Heart left ventricle (tissue), 16 donors: ENCODE measurements around the gene EPN2. TPM values are rescaled to one million over a fixed set of nuclear protein-coding genes. Genes with fewer than 3 reads are reported as not detected.

Experiments used
- ATAC-seq, 4 donors: fragments of 200-7000 bp; cut with Tn5 transposase; one replicate each; pipeline ENCODE4 v1.9.1; 2020 to 2022; ENCODE audit warnings: moderate library complexity in 4 of 4, mild to moderate bottlenecking in 3 of 4, moderate number of reproducible peaks in 1 of 4
- DNase-seq, 5 donors: peaks; one replicate each; pipeline ENCODE4 v3.0.0-alpha.2; 2020
- H3K27ac ChIP-seq, 12 donors: fragments of 200-600 bp; sonication (generic) in 4 of 12; one replicate each; pipeline versions ENCODE4 v1.5.0 to v1.8.0; 2016 to 2022; ENCODE audit warnings: mild to moderate bottlenecking in 2 of 12
- H3K27me3 ChIP-seq, 9 donors: fragments of 200-600 bp; sonication (generic) in 2 of 9; one replicate each; pipeline versions ENCODE4 v1.5.1 to v1.8.0; 2016 to 2022; ENCODE audit warnings: mild to moderate bottlenecking in 3 of 9
- H3K36me3 ChIP-seq, 9 donors: fragments of 200-600 bp; sonication (generic) in 2 of 9; one replicate each; pipeline versions ENCODE4 v1.5.0 to v1.8.0; 2018 to 2022; ENCODE audit warnings: mild to moderate bottlenecking in 2 of 9
- H3K4me1 ChIP-seq, 12 donors: fragments of 200-600 bp; sonication (generic) in 4 of 12; one replicate each; pipeline versions ENCODE4 v1.5.0 to v1.8.0; 2016 to 2022; ENCODE audit warnings: mild to moderate bottlenecking in 3 of 12
- H3K4me3 ChIP-seq, 12 donors: fragments of 200-600 bp; sonication (generic) in 4 of 12; one replicate each; pipeline versions ENCODE4 v1.5.0 to v1.8.0; 2017 to 2022; ENCODE audit warnings: mild to moderate bottlenecking in 9 of 12, moderate library complexity in 4 of 12
- H3K9me3 ChIP-seq, 12 donors: fragments of 200-600 bp; sonication (generic) in 4 of 12; one replicate each; pipeline versions ENCODE4 v1.5.0 to v1.8.0; 2016 to 2022; ENCODE audit warnings: mild to moderate bottlenecking in 1 of 12
- POLR2A ChIP-seq, 2 donors: fragments of 450-650 bp; IDR thresholded peaks; one replicate each; pipeline ENCODE4 v1.6.1; 2017; ENCODE audit warnings: antibody characterized with exemption in 2 of 2, mild to moderate bottlenecking in 2 of 2, moderate library complexity in 2 of 2
- WGBS, 4 donors: extraction: QIAGEN DNeasy Blood & Tissue Kit in 2 of 4; methylation state at CpG; one replicate each; pipeline versions ENCODE4 v1.1.5 to v1.1.7; 2013 to 2018; 5-methylcytosine and 5-hydroxymethylcytosine counted together
- intact Hi-C, 10 donors: fragments of 100-400 bp; cut with DNase I; formaldehyde crosslinking; loops; one replicate each; pipeline versions ENCODE4 v1.11.1 to v1.14.2; 2022
- polyA plus RNA-seq, 2 donors: library from polyadenylated mRNA; stranded (reverse); fragments of 200-250 nt; gene quantifications; one replicate each; pipeline ENCODE4 v1.2.3, GENCODE V29; 2013
- total RNA-seq, 9 donors: library from RNA; depleted of rRNA in 2 of 9; stranded (reverse); fragments of >200 nt in 2 of 9; fragmentation: NEBNext Ultra II Directional in 3 of 9; extraction: Animal tissue kit (Norgen Biotek cat#: 25700) in 3 of 9; gene quantifications; one replicate each; pipeline versions ENCODE4 v1.1.0 to v1.2.4, GENCODE V29; 2016 to 2023
- TF ChIP-seq, protein P1 (sequence below), 12 donors: fragments of 200-600 bp; sonication (generic) in 4 of 12; IDR thresholded peaks; one replicate each; pipeline versions ENCODE4 v1.5.0 to v1.8.0; 2018 to 2022; ENCODE audit warnings: antibody characterized with exemption in 12 of 12, mild to moderate bottlenecking in 5 of 12
- donor health status: ischemic (EF 13 %, LVEDD 7.1; RV severe dilation, severe dysfunction).
- donor health status: healthy with polysubstance abuse.
- donor health status: DM: no; HTN: yes; CAD: no.
- donor health status: DM: no; HTN: no; CAD: no.
- donor health status: ischemic (EF 25% LVEDD 6.9; RV normal size, moderate dysfunction).
- donor health status: ischemic (EF 25% LVEDD 5.7; RV mildly dilated, moderate dysfunction).
- donor health status: healthy.
- donor health status: DM: yes; HTN: yes; CAD: no.
- donor health status: ischemic (EF 35%, LVEDD 5.7; RV mildly dilated, moderate dysfunction).
- donor health status: nonischemic (EF 11% LVEDD 7.7; RV severe dilation, severe dysfunction).
- donor health status: DM: yes; HTN: yes; CAD: no.
- donor health status: PGD.
- donor health status: ischemic (EF 29% LVEDD 5.4; RV normal size, mild dysfunction).
- donor health status: nonischemic (EF 23%, LVEDD 6.1; RV moderate dilation, normal function).

Gene EPN2
- total and polyA plus RNA-seq, 11 donors, result 26.4 to 114 (median 72.0) TPM

DNA sequence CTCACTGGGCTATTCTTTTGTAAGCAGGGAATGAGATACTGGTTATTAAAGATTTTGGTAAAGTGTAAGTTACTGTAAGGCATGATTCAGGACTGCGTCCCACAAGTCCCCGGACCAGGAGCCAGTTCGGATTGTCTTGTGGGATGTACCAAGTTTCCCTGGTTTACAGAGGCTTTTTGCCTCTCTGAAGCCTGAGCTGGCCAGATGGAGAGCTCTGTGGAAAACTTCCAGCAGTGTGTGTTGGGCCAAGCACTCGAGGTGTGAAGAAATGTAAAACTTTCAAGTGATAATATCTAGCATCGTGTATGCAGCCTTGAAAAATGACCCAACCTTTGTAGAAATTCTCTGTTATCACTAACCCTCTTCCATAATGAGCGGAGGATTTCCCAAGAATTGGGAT, 2.4 kb downstream of the EPN2 start:
- WGBS, 4 donors, result 24 to 38% (median 34%) methylated on average over 6 of the region's 6 CpGs
- intact Hi-C loops, result no loop called here
- peaks cover 10 to 60% (median 32%) of the 10 kb centered on the region in 12 donors for H3K4me1 ChIP-seq
- H3K27ac ChIP-seq, result peak overlapping the region in 10 of 12 donors; percentile 18 to 97 (median 94)
- ATAC-seq (no peak), DNase-seq (peak in 2 of 5 donors; percentile 28 to 42)
- TF ChIP-seq, protein P1, sequence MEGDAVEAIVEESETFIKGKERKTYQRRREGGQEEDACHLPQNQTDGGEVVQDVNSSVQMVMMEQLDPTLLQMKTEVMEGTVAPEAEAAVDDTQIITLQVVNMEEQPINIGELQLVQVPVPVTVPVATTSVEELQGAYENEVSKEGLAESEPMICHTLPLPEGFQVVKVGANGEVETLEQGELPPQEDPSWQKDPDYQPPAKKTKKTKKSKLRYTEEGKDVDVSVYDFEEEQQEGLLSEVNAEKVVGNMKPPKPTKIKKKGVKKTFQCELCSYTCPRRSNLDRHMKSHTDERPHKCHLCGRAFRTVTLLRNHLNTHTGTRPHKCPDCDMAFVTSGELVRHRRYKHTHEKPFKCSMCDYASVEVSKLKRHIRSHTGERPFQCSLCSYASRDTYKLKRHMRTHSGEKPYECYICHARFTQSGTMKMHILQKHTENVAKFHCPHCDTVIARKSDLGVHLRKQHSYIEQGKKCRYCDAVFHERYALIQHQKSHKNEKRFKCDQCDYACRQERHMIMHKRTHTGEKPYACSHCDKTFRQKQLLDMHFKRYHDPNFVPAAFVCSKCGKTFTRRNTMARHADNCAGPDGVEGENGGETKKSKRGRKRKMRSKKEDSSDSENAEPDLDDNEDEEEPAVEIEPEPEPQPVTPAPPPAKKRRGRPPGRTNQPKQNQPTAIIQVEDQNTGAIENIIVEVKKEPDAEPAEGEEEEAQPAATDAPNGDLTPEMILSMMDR (IDR thresholded peaks at IDR 0.05), result no peak
- TF ChIP-seq POLR2A (IDR thresholded peaks at IDR 0.05), result no peak
- peaks cover 0 to 5% (median 0%) of the 10 kb centered on the region in 9 donors for H3K27me3 ChIP-seq
- no peaks in the 10 kb centered on the region for H3K9me3 ChIP-seq
- H3K36me3 ChIP-seq, result peaks cover 0 to 5% (median 0%) of the 10 kb centered on the region in 9 donors
- H3K4me3 ChIP-seq, result peak overlapping the region in 6 of 12 donors; percentile 86 to 100 (median 98)

DNA sequence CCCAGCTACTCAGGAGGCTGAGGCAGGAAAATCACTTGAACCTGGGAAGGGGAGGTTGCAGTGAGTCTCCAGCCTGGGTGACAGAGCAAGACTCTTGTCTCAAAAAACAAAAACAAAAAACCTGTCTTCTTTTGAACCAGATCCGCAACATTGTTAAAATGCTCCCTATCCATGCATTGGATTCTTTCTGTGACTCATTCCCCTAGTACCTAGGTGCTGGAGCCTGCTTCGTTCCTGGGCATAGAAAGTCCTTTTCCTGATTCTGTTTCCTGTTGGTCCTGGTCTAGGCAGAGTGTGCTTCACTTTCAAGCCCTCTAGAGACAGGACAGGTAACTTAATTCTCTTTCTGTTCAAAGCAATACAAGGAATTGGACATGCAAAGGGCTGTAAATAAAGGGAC, 5.2 kb downstream of the EPN2 start:
- Histone ChIP-seq H3K9me3 (no peaks in the 10 kb centered on the region), H3K4me1 (peaks cover 10 to 85% (median 40%) of the 10 kb centered on the region in 12 donors), H3K36me3 (peaks cover 0 to 5% (median 0%) of the 10 kb centered on the region in 9 donors), H3K4me3 (no peak overlapping the region), H3K27ac (peak overlapping the region in 6 of 12 donors; percentile 1 to 9 (median 4)), H3K27me3 (peaks cover 0 to 5% (median 0%) of the 10 kb centered on the region in 9 donors)
- no peak for TF ChIP-seq POLR2A (IDR thresholded peaks at IDR 0.05)
- TF ChIP-seq, protein P1 (IDR thresholded peaks at IDR 0.05), result no peak
- ATAC-seq (no peak), DNase-seq (peak in 1 of 5 donors; percentile 9)
- intact Hi-C loops, result no loop called here
- 50 to 63% (median 55%) methylated on average over 2 of the region's 2 CpGs for WGBS, 4 donors

DNA sequence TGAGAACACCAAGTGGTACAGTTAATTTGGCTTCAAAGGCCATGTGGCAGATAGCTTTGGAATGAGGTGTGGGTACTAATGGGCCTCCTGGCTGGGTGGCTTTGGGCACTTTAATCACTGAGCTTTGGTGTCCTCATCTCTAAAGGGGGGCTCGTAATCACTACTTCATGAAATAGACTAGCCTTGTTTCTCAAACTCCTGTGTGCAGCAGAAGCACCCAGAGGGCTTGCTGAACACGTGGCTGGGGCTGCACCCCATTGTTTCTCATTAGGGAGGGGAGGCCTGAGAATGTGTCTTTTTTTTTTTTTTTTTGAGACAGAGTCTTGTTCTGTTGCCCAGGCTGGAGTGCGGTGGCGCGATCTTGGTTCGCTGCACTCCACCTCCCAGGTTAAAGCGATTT, 5.8 kb downstream of the EPN2 start:
- TF ChIP-seq POLR2A (IDR thresholded peaks at IDR 0.05), result no peak
- TF ChIP-seq, protein P1 (IDR thresholded peaks at IDR 0.05), result no peak
- peaks cover 0 to 5% (median 0%) of the 10 kb centered on the region in 9 donors for H3K36me3 ChIP-seq
- peak in 1 of 5 donors; percentile 19 for DNase-seq
- intact Hi-C loops, result no loop called here
- H3K27me3 ChIP-seq, result peaks cover 0 to 4% (median 0%) of the 10 kb centered on the region in 9 donors
- H3K4me1 ChIP-seq, result peaks cover 10 to 91% (median 46%) of the 10 kb centered on the region in 12 donors
- ATAC-seq, result peak in 1 of 4 donors; percentile 49
- H3K27ac ChIP-seq, result peak overlapping the region in 5 of 12 donors; percentile 1 to 9 (median 4)
- H3K4me3 ChIP-seq, result no peak overlapping the region
- 80 to 88% (median 85%) methylated on average over 7 of the region's 7 CpGs for WGBS, 4 donors
- H3K9me3 ChIP-seq, result no peaks in the 10 kb centered on the region

DNA sequence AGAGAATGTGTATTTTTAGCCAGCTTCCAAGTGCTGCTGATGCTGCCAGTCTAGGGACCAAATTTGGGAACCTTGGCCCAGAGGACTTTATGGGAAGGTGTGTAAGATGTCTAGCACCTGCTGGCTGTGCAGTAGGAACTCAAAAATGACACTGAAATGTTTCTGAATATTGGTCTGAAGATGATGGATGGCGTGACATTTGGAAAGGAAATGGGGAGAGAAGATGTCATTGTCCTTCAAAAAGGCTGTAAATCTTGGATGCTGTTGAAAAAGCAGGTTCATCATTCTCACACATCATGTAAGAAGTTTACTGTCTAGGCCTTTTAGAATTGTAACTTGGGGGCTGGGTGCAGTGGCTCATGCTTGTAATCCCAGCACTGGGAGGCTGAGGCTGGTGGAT, 6.7 kb downstream of the EPN2 start:
- TF ChIP-seq POLR2A (IDR thresholded peaks at IDR 0.05), result no peak
- TF ChIP-seq, protein P1 (IDR thresholded peaks at IDR 0.05), result no peak
- peak in 1 of 5 donors; percentile 30 for DNase-seq
- intact Hi-C loops, result no loop called here
- WGBS, 4 donors, result 92 to 100% (median 98%) methylated on average over 1 of the region's 1 CpG
- H3K9me3 ChIP-seq, result no peaks in the 10 kb centered on the region
- no peak overlapping the region for H3K4me3 ChIP-seq
- H3K27me3 ChIP-seq, result no peaks in the 10 kb centered on the region
- peaks cover 6 to 94% (median 51%) of the 10 kb centered on the region in 12 donors for H3K4me1 ChIP-seq
- H3K27ac ChIP-seq, result peak overlapping the region in 1 of 12 donors; percentile 4
- ATAC-seq, result peak in 2 of 4 donors; percentile 20 to 33
- H3K36me3 ChIP-seq, result peaks cover 0 to 5% (median 0%) of the 10 kb centered on the region in 9 donors
